ENCODE data around the gene ZMYND15.
"Not testable (repeated sequence)": the region's sequence is repeated elsewhere in the genome, so short reads cannot be mapped to it uniquely, and the experiment has no call there.

The ZMYND15 gene, protein sequence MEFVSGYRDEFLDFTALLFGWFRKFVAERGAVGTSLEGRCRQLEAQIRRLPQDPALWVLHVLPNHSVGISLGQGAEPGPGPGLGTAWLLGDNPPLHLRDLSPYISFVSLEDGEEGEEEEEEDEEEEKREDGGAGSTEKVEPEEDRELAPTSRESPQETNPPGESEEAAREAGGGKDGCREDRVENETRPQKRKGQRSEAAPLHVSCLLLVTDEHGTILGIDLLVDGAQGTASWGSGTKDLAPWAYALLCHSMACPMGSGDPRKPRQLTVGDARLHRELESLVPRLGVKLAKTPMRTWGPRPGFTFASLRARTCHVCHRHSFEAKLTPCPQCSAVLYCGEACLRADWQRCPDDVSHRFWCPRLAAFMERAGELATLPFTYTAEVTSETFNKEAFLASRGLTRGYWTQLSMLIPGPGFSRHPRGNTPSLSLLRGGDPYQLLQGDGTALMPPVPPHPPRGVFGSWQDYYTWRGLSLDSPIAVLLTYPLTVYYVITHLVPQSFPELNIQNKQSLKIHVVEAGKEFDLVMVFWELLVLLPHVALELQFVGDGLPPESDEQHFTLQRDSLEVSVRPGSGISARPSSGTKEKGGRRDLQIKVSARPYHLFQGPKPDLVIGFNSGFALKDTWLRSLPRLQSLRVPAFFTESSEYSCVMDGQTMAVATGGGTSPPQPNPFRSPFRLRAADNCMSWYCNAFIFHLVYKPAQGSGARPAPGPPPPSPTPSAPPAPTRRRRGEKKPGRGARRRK

GRCh38 chr17:4739122-4740024, at the start of gene ZMYND15, which contains the start of gene CXCL16:
Gene ZMYND15, plus strand, starts transcription at chr17:4739833. Its CDS starts 716 bp downstream, at chr17:4740549.
Gene CXCL16, minus strand, starts transcription at chr17:4739928. Its CDS starts 589 bp downstream, at chr17:4739339.
- no peak for DNase-seq

DNA sequence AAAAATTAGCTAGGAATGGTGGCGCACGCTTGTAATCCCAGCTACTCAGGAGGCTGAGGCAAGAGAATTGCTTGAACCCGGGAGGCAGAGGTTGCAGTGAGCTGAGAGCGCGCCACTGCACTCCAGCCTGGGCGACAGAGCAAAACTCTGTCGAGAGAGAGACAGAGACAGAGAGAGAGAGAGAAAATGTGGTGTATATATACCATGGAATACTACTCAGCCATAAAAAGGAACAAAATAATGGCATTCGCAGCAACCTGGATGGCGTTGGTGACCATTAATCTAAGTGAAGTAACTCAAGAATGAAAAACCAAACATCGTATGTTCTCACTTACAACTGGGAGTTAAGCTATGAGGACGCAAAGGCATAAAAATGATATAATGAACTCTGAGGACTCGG, 49.8 kb upstream of the ZMYND15 start:
- not testable (repeated sequence) for DNase-seq

- no peak for DNase-seq
Measured at GRCh38 chr17:4690745-4691144, 48.9 kb upstream of the ZMYND15 start.

- no peak for DNase-seq
Measured at GRCh38 chr17:4691686-4692085, 47.9 kb upstream of the ZMYND15 start.

DNA sequence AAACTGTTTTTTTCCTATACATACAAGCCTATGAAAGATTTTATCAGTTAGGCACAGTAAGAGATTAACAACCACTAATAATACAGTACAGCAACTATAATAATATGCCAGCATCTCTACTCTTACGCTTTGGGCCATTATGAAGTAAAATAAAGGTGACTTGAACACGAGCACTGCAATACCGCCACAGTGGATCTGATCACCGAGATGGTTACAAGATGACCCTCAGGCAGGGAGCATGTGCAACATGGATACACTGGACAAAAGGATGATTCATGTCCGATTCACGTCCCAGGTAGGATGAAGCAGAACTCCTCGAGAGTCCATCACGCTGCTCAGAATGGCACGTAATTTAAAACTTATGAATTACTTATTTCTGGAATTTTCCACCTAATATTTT, 46.2 kb upstream of the ZMYND15 start:
- no peak for DNase-seq

- no peak for DNase-seq
Measured at GRCh38 chr17:4696437-4696805, 43.2 kb upstream of the ZMYND15 start.

DNA sequence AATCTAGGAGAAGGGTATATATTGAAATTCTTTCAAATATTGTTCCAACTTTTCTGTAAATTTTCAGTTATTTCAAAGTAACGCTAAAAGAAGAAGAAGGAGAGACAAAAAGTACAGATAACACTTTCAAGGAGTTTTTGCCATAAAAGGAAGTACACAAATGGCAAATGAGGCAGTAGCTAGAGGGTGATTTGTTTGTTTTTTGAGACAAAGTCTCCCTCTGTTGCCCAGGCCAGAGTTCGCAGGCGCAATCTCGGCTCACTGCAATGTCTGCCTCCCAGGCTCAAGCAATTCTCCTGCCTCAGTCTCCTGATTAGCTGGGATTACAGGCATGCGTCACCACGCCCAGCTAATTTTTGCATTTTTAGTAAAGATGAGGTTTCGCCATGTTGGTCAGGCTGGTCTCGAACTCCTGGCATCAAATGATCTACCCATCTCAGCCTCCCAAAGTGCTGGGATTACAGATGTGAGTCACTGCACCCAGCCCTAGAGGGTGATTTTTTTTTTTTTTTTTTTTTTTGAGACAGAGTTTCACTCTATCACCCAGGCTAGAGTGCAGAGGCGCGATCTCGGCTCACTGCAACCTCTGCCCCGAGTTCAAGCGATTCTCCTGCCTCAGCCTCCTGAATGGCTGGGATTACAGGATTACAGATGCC, 40.1 kb upstream of the ZMYND15 start:
- not testable (repeated sequence) for DNase-seq

- DNase-seq = no peak
Measured at GRCh38 chr17:4701116-4701515, 38.5 kb upstream of the ZMYND15 start.

DNA sequence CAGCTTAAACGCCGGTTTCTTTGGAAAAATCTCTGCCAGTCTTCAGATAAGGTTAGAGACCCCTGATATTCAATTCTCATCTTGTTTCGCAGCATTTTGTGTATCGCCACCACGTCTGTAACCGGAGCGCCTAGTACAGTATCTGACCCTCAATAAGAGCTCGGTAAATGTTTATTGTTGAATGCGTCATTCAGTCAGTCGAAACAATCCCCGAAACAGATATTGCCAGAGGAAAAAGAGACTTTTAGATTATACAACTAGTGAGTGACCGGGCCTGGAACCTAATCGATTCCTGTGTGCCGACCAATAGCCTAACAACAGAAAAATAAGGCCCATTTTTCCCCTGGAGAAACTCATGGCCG, 36.3 kb upstream of the ZMYND15 start:
- no peak for DNase-seq

DNA sequence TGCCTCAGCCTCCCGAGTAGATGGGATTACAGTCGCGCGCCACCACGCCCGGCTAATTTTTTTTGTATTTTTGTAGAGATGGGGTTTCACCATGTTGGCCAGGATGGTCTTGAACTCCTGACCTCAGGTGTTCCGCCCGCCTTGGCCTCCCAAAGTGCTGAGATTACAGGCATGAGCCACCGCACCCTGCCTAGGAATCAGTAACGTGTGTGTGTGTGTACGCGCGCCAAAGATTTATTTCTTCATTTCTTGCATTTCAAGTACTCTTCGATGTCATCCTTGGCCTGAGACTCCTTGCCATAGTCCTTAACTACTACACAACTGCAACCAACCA, 35.1 kb upstream of the ZMYND15 start:
- not testable (repeated sequence) for DNase-seq

DNA sequence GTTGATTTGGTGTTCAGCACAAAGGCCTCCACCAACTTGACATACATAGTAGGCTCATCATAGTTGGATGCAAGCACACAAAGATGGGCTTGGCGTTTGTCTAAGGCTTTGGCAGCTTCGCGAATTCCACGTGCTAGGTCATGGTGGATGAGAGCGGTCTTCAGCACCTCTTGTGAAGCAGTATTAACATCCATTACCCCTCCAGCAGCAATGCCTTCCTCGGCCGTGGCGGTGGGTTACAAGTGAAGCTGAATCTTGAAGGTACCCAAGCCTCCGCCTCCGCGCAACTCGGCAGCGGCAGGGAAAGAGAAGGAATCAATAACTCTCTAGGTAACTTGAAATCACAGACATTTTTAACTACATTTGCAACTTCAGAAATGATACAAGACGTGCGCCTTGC, 34.6 kb upstream of the ZMYND15 start:
- no peak for DNase-seq

GRCh38 chr17:4706121-4706520, 33.5 kb upstream of the ZMYND15 start:
- DNase-seq = no peak

GRCh38 chr17:4708436-4708835, 31.2 kb upstream of the ZMYND15 start:
- DNase-seq = no peak

DNA sequence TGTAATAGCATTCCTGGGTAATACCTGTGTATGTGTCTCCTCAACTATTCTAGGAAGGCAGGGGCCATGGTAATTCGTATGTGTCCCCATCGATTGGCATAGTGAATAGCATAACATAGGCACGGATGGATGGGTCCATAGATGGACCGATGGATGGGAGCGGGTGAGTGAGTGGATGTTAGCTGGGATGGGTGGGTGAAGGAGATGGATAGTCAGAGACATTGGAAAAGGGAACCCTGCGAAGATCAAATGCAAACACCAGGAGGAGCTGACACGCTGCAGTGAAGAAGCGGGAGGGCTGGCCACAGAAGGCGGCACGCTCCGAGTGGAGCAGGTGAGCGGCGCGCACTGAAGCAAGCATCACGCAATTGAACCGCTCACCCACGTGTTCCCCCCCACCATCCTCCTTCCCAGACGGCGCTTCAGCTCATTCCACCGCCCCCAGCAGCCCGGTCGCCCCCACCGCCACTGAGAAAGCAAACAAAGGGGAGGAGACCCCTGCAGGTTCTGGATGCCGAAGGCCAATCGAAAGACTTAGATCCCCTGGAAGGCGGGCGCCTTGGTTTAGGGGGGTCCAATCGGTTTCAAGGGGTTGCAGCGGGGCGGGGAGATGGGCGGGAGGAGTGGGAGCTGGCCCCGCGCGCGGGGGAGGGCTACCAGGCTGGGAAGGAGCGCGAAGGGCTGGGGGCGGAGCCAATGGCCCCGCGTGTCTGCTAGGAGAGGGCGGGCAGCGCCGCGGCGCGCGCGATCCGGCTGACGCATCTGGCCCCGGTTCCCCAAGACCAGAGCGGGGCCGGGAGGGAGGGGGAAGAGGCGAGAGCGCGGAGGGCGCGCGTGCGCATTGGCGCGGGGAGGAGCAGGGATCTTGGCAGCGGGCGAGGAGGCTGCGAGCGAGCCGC, 29.6 kb upstream of the ZMYND15 start, which contains the start of gene ARRB2:
ARRB2 (plus strand) TSS at position 839 of the 899 bp plus-strand sequence. CDS start 90 bp downstream, outside the sequence.
- DNase-seq = peak; percentile 42

DNA sequence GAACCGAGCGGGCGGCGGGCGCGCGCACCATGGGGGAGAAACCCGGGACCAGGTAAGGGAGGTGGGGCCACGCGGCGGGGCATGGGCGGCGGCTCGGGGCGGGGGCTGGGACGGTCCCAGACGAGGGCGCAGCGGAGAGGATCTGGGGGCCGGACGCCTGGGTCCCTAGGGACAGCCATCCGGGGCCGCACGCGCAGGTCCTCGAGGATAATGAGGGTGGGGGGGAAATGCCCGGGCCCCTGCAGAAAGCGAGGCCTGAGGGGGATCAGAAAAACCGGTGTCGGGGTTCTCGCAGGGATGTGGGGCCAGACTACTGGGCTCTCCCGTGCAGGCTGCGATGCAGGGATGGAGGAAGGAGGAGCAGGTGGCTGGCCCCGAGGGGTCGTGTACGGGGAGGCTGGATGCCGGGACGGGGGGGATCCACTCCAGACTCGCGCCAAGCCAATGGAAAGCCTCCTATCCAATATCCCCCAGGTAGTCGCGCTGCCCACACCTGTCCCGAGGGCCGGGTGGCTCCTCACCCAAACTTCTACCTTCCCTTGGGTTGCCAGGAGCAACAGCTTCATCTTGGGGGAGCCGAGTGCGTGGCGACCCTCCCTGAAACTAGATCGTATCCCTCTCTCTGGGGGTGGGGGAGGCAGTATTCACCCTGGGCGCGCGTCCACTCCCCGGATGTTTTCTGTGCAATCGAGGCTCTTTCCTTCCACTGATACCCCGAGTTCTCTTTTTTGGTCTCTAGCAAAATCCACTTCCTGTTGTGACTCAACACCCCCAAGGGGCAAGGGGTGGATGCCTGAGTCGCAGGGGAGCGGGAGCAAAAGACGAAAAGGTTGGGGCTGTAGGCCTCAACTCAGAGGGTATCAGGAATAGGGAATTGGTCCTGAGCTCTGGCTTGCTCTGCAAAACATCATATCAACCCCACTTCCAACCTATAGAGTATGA, 28.7 kb upstream of the ZMYND15 start:
- no peak for DNase-seq

- no peak for DNase-seq
Measured at GRCh38 chr17:4711661-4712181, 27.9 kb upstream of the ZMYND15 start.

- DNase-seq = no peak
Measured at GRCh38 chr17:4712526-4712925, 27.1 kb upstream of the ZMYND15 start.

GRCh38 chr17:4714340-4715062, 25.1 kb upstream of the ZMYND15 start:
- not testable (repeated sequence) for DNase-seq

DNA sequence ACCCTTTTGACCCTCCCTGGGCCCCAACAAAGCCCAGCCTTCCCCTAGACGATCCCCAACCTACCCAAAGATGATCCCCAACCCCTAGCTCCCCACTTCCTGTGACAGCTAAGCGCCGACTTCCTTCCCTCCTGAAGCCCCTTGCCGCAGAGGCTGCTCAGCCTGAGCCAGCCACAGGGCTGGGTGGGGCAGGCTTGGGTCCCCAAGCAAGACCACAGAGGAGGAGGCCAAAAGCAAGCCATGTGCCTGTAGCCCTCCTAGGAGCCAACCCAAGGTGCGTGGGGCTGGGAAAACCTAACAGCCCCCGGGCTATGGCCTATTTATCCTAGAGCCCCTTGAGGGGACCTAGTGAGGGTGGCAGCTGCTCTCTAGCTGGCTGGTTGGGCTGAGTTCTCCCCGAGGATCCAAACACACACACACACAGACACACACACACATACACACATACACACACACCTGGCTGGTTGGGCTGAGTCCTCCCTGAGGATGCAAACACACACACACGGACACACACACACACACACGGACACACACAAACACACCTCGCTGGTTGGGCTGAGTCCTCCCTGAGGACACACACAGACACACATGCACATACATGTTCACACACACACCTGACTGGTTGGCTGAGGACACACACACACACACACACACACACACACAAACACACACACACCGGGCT, 24.4 kb upstream of the ZMYND15 start:
- no peak for DNase-seq
